ENCODE measurements around the gene ABI3. TPM values are rescaled to one million over a fixed set of nuclear protein-coding genes. Genes with fewer than 3 reads are reported as not detected.

ABI3 gene
- total and polyA plus RNA-seq, 4 donors, result 6.9 to 20.0 (median 17.7) TPM

- no peaks in the 10 kb centered on the region for H3K9me3 ChIP-seq (ENCODE audit: control insufficient read depth in 4 of 4, insufficient read depth in 3 of 4, low read length in 3 of 4)
These were observed 43.6 kb downstream of the ABI3 start for GRCh38 chr17:49254066-49254465.

DNA sequence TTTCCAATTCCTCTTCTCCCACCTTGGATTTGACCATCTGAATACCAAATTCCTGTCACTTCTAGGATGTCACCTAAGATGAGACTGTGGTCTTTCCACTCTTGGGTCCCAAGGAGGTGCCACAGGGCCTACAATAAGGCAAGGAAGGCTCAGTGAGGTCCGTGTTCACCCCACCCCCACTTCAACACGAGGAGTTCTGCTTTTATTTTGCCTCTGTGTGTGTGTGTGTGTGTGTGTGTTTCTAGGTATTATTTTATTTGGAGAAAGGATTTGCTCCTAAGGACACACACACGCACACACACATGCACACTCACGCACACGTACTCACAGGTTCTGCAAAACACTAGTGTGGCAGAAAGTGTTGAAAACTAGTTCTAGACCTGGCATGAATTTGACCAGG lies 44.6 kb downstream of the ABI3 start:
- WGBS, 2 donors, result 61 to 62% methylated on average over 5 of the region's 5 CpGs
- TF ChIP-seq, protein P1, sequence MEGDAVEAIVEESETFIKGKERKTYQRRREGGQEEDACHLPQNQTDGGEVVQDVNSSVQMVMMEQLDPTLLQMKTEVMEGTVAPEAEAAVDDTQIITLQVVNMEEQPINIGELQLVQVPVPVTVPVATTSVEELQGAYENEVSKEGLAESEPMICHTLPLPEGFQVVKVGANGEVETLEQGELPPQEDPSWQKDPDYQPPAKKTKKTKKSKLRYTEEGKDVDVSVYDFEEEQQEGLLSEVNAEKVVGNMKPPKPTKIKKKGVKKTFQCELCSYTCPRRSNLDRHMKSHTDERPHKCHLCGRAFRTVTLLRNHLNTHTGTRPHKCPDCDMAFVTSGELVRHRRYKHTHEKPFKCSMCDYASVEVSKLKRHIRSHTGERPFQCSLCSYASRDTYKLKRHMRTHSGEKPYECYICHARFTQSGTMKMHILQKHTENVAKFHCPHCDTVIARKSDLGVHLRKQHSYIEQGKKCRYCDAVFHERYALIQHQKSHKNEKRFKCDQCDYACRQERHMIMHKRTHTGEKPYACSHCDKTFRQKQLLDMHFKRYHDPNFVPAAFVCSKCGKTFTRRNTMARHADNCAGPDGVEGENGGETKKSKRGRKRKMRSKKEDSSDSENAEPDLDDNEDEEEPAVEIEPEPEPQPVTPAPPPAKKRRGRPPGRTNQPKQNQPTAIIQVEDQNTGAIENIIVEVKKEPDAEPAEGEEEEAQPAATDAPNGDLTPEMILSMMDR (IDR thresholded peaks at IDR 0.05; ENCODE audit: control extremely low read depth, extremely low read depth), result no peak
- no peaks in the 10 kb centered on the region for H3K9me3 ChIP-seq (ENCODE audit: control insufficient read depth in 4 of 4, insufficient read depth in 3 of 4, low read length in 3 of 4)
- ATAC-seq (ENCODE audit: insufficient read depth, low FRiP score), result no peak
- H3K27ac ChIP-seq (ENCODE audit: low read depth in 1 of 2, low read length in 1 of 2), result no peak overlapping the region
- DNase-seq, result no peak
- peaks cover 0 to 4% (median 0%) of the 10 kb centered on the region in 5 donors for H3K4me1 ChIP-seq (ENCODE audit: control insufficient read depth in 5 of 5, insufficient read depth in 5 of 5, low read length in 5 of 5)
- no peaks in the 10 kb centered on the region for H3K36me3 ChIP-seq (ENCODE audit: control insufficient read depth in 4 of 4, insufficient read depth in 4 of 4, low read length in 4 of 4)
- H3K4me3 ChIP-seq, result no peak overlapping the region
- H3K27me3 ChIP-seq (ENCODE audit: control insufficient read depth in 3 of 3, insufficient read depth in 3 of 3, low read length in 2 of 3), result no peaks in the 10 kb centered on the region
- H3K9ac ChIP-seq (ENCODE audit: insufficient read depth in 1 of 2, low read length in 2 of 2), result no peak overlapping the region

More at GRCh38 chr17:49254066-49254465, 43.6 kb downstream of the ABI3 start:
- peaks cover 0 to 6% (median 0%) of the 10 kb centered on the region in 5 donors for H3K4me1 ChIP-seq (ENCODE audit: control insufficient read depth in 5 of 5, insufficient read depth in 5 of 5, low read length in 5 of 5)
- ATAC-seq (ENCODE audit: insufficient read depth, low FRiP score) (no peak), DNase-seq (no peak)
- TF ChIP-seq, protein P1 (IDR thresholded peaks at IDR 0.05; ENCODE audit: control extremely low read depth, extremely low read depth), result no peak
- H3K36me3 ChIP-seq (ENCODE audit: control insufficient read depth in 4 of 4, insufficient read depth in 4 of 4, low read length in 4 of 4), result no peaks in the 10 kb centered on the region
- WGBS, 2 donors, result 67 to 78% methylated on average over 4 of the region's 4 CpGs
- no peak overlapping the region for H3K4me3 ChIP-seq
- H3K9ac ChIP-seq (ENCODE audit: insufficient read depth in 1 of 2, low read length in 2 of 2), result no peak overlapping the region
- H3K27me3 ChIP-seq (ENCODE audit: control insufficient read depth in 3 of 3, insufficient read depth in 3 of 3, low read length in 2 of 3), result no peaks in the 10 kb centered on the region
- H3K27ac ChIP-seq (ENCODE audit: low read depth in 1 of 2, low read length in 1 of 2), result no peak overlapping the region

- H3K4me3 ChIP-seq, result no peak overlapping the region
- H3K4me1 ChIP-seq (ENCODE audit: control insufficient read depth in 5 of 5, insufficient read depth in 5 of 5, low read length in 5 of 5), result peaks cover 0 to 4% (median 0%) of the 10 kb centered on the region in 5 donors
- no peak overlapping the region for H3K27ac ChIP-seq (ENCODE audit: low read depth in 1 of 2, low read length in 1 of 2)
- WGBS, 2 donors, result 82 to 86% methylated on average over 3 of the region's 3 CpGs
- DNase-seq, result no peak
- H3K36me3 ChIP-seq (ENCODE audit: control insufficient read depth in 4 of 4, insufficient read depth in 4 of 4, low read length in 4 of 4), result no peaks in the 10 kb centered on the region
- ATAC-seq (ENCODE audit: insufficient read depth, low FRiP score), result no peak
- TF ChIP-seq, protein P1 (IDR thresholded peaks at IDR 0.05; ENCODE audit: control extremely low read depth, extremely low read depth), result no peak
- H3K27me3 ChIP-seq (ENCODE audit: control insufficient read depth in 3 of 3, insufficient read depth in 3 of 3, low read length in 2 of 3), result peaks cover 0 to 2% (median 2%) of the 10 kb centered on the region in 3 donors
- H3K9ac ChIP-seq (ENCODE audit: insufficient read depth in 1 of 2, low read length in 2 of 2), result no peak overlapping the region
- no peaks in the 10 kb centered on the region for H3K9me3 ChIP-seq (ENCODE audit: control insufficient read depth in 4 of 4, insufficient read depth in 3 of 4, low read length in 3 of 4)
These were observed 47.9 kb downstream of the ABI3 start for GRCh38 chr17:49258394-49258793.

- ATAC-seq (ENCODE audit: insufficient read depth, low FRiP score), result no peak
- WGBS, 2 donors, result 9 to 11% methylated on average over 10 of the region's 10 CpGs
- Histone ChIP-seq H3K4me3 (peak overlapping the region; percentile 44), H3K9ac (ENCODE audit: insufficient read depth in 1 of 2, low read length in 2 of 2) (no peak overlapping the region), H3K27ac (ENCODE audit: low read depth in 1 of 2, low read length in 1 of 2) (peak overlapping the region; percentile 20 to 82), H3K36me3 (ENCODE audit: control insufficient read depth in 4 of 4, insufficient read depth in 4 of 4, low read length in 4 of 4) (no peaks in the 10 kb centered on the region), H3K27me3 (ENCODE audit: control insufficient read depth in 3 of 3, insufficient read depth in 3 of 3, low read length in 2 of 3) (peaks cover 0 to 2% (median 2%) of the 10 kb centered on the region in 3 donors), H3K4me1 (ENCODE audit: control insufficient read depth in 5 of 5, insufficient read depth in 5 of 5, low read length in 5 of 5) (peaks cover 0 to 4% (median 0%) of the 10 kb centered on the region in 5 donors), H3K9me3 (ENCODE audit: control insufficient read depth in 4 of 4, insufficient read depth in 3 of 4, low read length in 3 of 4) (no peaks in the 10 kb centered on the region)
- DNase-seq, result no peak
- TF ChIP-seq, protein P1 (IDR thresholded peaks at IDR 0.05; ENCODE audit: control extremely low read depth, extremely low read depth), result no peak
These were observed 49.1 kb downstream of the ABI3 start for GRCh38 chr17:49259663-49260010.
